H9 (cell line): ENCODE results near the gene ERGIC3. TPM values are rescaled to one million over a fixed set of nuclear protein-coding genes. Genes with fewer than 3 reads are reported as not detected.

Experiments used
- DNase-seq: peaks from one replicate; pipeline ENCODE4 v3.0.0-alpha.2; 2017
- H2AFZ ChIP-seq: one replicate; pipeline ENCODE4 v1.6.1; 2013; ENCODE audit warnings: mild to moderate bottlenecking, low read length, control low read depth, moderate library complexity
- H2AK5ac ChIP-seq: 2 replicates; pipeline ENCODE4 v1.6.1; 2013; ENCODE audit warnings: low read length, control low read depth, mixed read lengths; ENCODE audit not compliant: insufficient read length
- H2BK120ac ChIP-seq: one replicate; pipeline ENCODE4 v1.6.1; 2013; ENCODE audit warnings: low read depth, mild to moderate bottlenecking, low read length, control low read depth, inconsistent platforms; ENCODE audit not compliant: poor library complexity, severe bottlenecking
- H2BK12ac ChIP-seq: 2 replicates; pipeline ENCODE4 v1.6.1; 2013; ENCODE audit warnings: low read length, control low read depth, mixed read lengths, low read depth; ENCODE audit not compliant: insufficient read length
- H2BK15ac ChIP-seq: 2 replicates; pipeline ENCODE4 v1.6.1; 2013; ENCODE audit warnings: low read depth, low read length, control low read depth
- H2BK20ac ChIP-seq: one replicate; pipeline ENCODE4 v1.6.1; 2013; ENCODE audit warnings: low read depth, mild to moderate bottlenecking, low read length, control low read depth, inconsistent platforms; ENCODE audit not compliant: poor library complexity, severe bottlenecking
- H2BK5ac ChIP-seq: 2 replicates; pipeline ENCODE4 v1.6.1; 2013; ENCODE audit warnings: low read length, control low read depth, mixed read lengths; ENCODE audit not compliant: insufficient read length
- H3K14ac ChIP-seq: 2 replicates; pipeline ENCODE4 v1.6.1; 2013; ENCODE audit warnings: low read length, control low read depth; ENCODE audit not compliant: insufficient read depth
- H3K18ac ChIP-seq: 2 replicates; pipeline ENCODE4 v1.6.1; 2013; ENCODE audit warnings: low read depth, mild to moderate bottlenecking, mixed read lengths, low read length, control low read depth; ENCODE audit not compliant: insufficient read length
- H3K23ac ChIP-seq: 2 replicates; pipeline ENCODE4 v1.6.1; 2013; ENCODE audit warnings: low read length, control low read depth, mixed read lengths, low read depth; ENCODE audit not compliant: insufficient read length
- H3K23me2 ChIP-seq: 2 replicates; pipeline ENCODE4 v1.6.1; 2013; ENCODE audit warnings: low read depth, mild to moderate bottlenecking, mixed read lengths, low read length, control low read depth; ENCODE audit not compliant: insufficient read length, poor library complexity, severe bottlenecking
- H3K27ac ChIP-seq: 2 replicates; pipeline ENCODE4 v1.5.1; 2013; ENCODE audit warnings: low read length, control low read depth, mixed read lengths, low read depth; ENCODE audit not compliant: insufficient read length
- H3K27me3 ChIP-seq: 2 replicates; pipeline ENCODE4 v1.6.1; 2013; ENCODE audit warnings: low read length, control low read depth, inconsistent platforms; ENCODE audit not compliant: insufficient read depth
- H3K4ac ChIP-seq: 2 replicates; pipeline ENCODE4 v1.6.1; 2013; ENCODE audit warnings: low read depth, mild to moderate bottlenecking, control low read depth, inconsistent platforms, low read length, moderate library complexity
- H3K4me1 ChIP-seq: 2 replicates; pipeline ENCODE4 v1.6.1; 2013; ENCODE audit warnings: low read length, control low read depth, inconsistent platforms; ENCODE audit not compliant: insufficient read depth
- H3K4me2 ChIP-seq: 2 replicates; pipeline ENCODE4 v1.6.1; 2013; ENCODE audit warnings: low read length, control low read depth, mixed read lengths; ENCODE audit not compliant: insufficient read length, insufficient read depth
- H3K56ac ChIP-seq: 2 replicates; pipeline ENCODE4 v1.6.1; 2013; ENCODE audit warnings: low read depth, mild to moderate bottlenecking, mixed read lengths, low read length, control low read depth; ENCODE audit not compliant: insufficient read length
- H3K79me1 ChIP-seq: 2 replicates; pipeline ENCODE4 v1.6.1; 2013; ENCODE audit warnings: low read depth, mild to moderate bottlenecking, moderate library complexity, low read length, control low read depth, inconsistent platforms; ENCODE audit not compliant: insufficient read depth, poor library complexity, severe bottlenecking
- H3K79me2 ChIP-seq: 2 replicates; pipeline ENCODE4 v1.6.1; 2013; ENCODE audit warnings: low read length, control low read depth, inconsistent platforms; ENCODE audit not compliant: insufficient read depth
- H3K9ac ChIP-seq: 2 replicates; pipeline ENCODE4 v1.6.1; 2013; ENCODE audit warnings: low read length, control low read depth, mixed read lengths; ENCODE audit not compliant: insufficient read length; ENCODE audit errors: extremely low read depth
- H3K9me3 ChIP-seq: one replicate; pipeline ENCODE4 v1.6.1; 2013; ENCODE audit warnings: low read depth, low read length, inconsistent platforms; ENCODE audit not compliant: control insufficient read depth
- H3T11ph ChIP-seq: one replicate; pipeline ENCODE4 v1.6.1; 2013; ENCODE audit warnings: mild to moderate bottlenecking, low read length, control low read depth, inconsistent platforms
- H4K20me1 ChIP-seq: one replicate; pipeline ENCODE4 v1.6.1; 2013; ENCODE audit not compliant: control insufficient read depth, insufficient read length, insufficient read depth
- H4K5ac ChIP-seq: 2 replicates; pipeline ENCODE4 v1.6.1; 2013; ENCODE audit warnings: low read depth, mild to moderate bottlenecking, mixed read lengths, low read length, control low read depth; ENCODE audit not compliant: insufficient read length
- H4K8ac ChIP-seq: replicated peaks from 2 replicates; pipeline ENCODE4 v1.6.1; 2013; ENCODE audit warnings: low read length, control low read depth, mixed read lengths, low read depth; ENCODE audit not compliant: insufficient read length
- H4K91ac ChIP-seq: 2 replicates; pipeline ENCODE4 v1.6.1; 2013; ENCODE audit warnings: low read depth, mild to moderate bottlenecking, moderate library complexity, mixed read lengths, low read length, control low read depth; ENCODE audit not compliant: insufficient read length
- H3K27ac Mint-ChIP-seq, 3 experiments: 2 replicates in 2 of 3; 3 replicates in 1 of 3; pipeline ENCODE4 v1.8.0; 2020 to 2021; ENCODE audit warnings: mixed read lengths in 3 of 3, mild to moderate bottlenecking in 1 of 3, moderate library complexity in 1 of 3
- H3K27me3 Mint-ChIP-seq: 2 replicates; pipeline ENCODE4 v1.8.0; 2021; ENCODE audit warnings: low read depth, mild to moderate bottlenecking, moderate library complexity, mixed read lengths
- H3K36me3 Mint-ChIP-seq, 3 experiments: 2 replicates in 2 of 3; 3 replicates in 1 of 3; pipeline ENCODE4 v1.8.0; 2020 to 2021; ENCODE audit warnings: low read depth in 3 of 3, mixed read lengths in 3 of 3; ENCODE audit not compliant: insufficient read depth in 1 of 3
- H3K4me1 Mint-ChIP-seq, 2 experiments: 2 replicates each; pipeline ENCODE4 v1.8.0; 2020; ENCODE audit warnings: mixed read lengths in 2 of 2
- H3K4me3 Mint-ChIP-seq, 2 experiments: 2 replicates in 1 of 2; 3 replicates in 1 of 2; pipeline ENCODE4 v1.8.0; 2020 to 2021; ENCODE audit warnings: mild to moderate bottlenecking in 2 of 2, mixed read lengths in 2 of 2, moderate library complexity in 1 of 2
- H3K9me3 Mint-ChIP-seq, 2 experiments: 2 replicates in 1 of 2; 3 replicates in 1 of 2; pipeline ENCODE4 v1.8.0; 2020; ENCODE audit warnings: mild to moderate bottlenecking in 2 of 2, mixed read lengths in 2 of 2, moderate library complexity in 1 of 2
- WGBS: extraction: QIAGEN DNeasy Blood & Tissue Kit; methylation state at CpG from one replicate; pipeline ENCODE4 v1.1.7; 2013; ENCODE audit warnings: missing lambda C conversion rate, low lambda C conversion rate, mixed read lengths; ENCODE audit not compliant: insufficient read length; ENCODE audit errors: extremely low coverage; 5-methylcytosine and 5-hydroxymethylcytosine counted together
- total RNA-seq: library from RNA; stranded (reverse); gene quantifications from 2 replicates; pipeline ENCODE4 v1.2.1, GENCODE V29; 2021
- TF ChIP-seq, protein P1 (sequence below): fragments of 200-600 bp; sonication (generic); conservative IDR thresholded peaks from 3 replicates; pipeline ENCODE4 v1.8.0; 2021; ENCODE audit warnings: antibody characterized with exemption, mild to moderate bottlenecking

ERGIC3 gene
- total RNA-seq, 1 experiment from 2014 or later, result 188 TPM

DNA sequence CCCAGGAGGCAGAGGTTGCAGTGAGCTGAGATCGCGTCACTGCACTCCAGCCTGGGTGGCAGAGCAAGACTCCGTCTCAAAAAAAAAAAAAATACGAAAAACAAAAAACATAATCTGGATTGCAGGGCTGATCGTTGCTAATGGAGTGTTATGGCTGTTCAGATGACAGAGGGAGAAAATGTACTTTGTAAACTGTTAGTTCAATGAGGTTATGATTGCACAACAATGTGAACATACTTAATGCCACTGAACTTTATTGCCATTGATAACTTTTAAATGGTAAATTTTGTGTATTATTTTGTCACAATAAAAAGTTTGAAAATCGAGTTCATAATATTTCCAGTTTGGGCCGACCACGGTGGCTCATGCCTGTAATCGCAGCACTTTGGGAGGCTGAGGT, 22.9 kb upstream of the ERGIC3 start:
- Histone ChIP-seq H2BK120ac (no peak overlapping the region), H3K23ac (no peak overlapping the region), H2BK15ac (no peak overlapping the region), H3K4ac (no peak overlapping the region), H4K91ac (no peak overlapping the region), H3T11ph (no peak overlapping the region), H3K18ac (no peak overlapping the region), H3K56ac (no peak overlapping the region), H2BK12ac (no peak overlapping the region), H3K23me2 (no peaks in the 10 kb centered on the region), H2AFZ (no peak overlapping the region), H2AK5ac (no peak overlapping the region), H3K27me3 (no peaks in the 10 kb centered on the region), H3K9me3 (no peaks in the 10 kb centered on the region), H4K20me1 (no peaks in the 10 kb centered on the region), H4K5ac (no peak overlapping the region), H3K4me1 (no peaks in the 10 kb centered on the region), H3K79me2 (no peaks in the 10 kb centered on the region), H3K79me1 (no peaks in the 10 kb centered on the region), H2BK20ac (no peak overlapping the region), H3K27ac (no peak overlapping the region), H3K4me2 (no peak overlapping the region), H2BK5ac (no peak overlapping the region), H3K9ac (no peak overlapping the region), H3K14ac (no peak overlapping the region), H4K8ac (no peak overlapping the region)
- WGBS, result no CpG with 5 or more reads among the region's 9 CpGs
- Mint-ChIP-seq H3K4me1 (no peaks in the 10 kb centered on the region), H3K4me3 (no peak overlapping the region), H3K9me3 (no peaks in the 10 kb centered on the region), H3K36me3 (peaks cover 0 to 3% (median 3%) of the 10 kb centered on the region in 3 experiments; a peak in 5 of 7 replicates), H3K27me3 (peaks cover 2% of the 10 kb centered on the region; the same call in 1 of the 2 replicates), H3K27ac (peak overlapping the region in 1 of 3 experiments; percentile 49; a peak in 1 of 7 replicates)
- TF ChIP-seq, protein P1, sequence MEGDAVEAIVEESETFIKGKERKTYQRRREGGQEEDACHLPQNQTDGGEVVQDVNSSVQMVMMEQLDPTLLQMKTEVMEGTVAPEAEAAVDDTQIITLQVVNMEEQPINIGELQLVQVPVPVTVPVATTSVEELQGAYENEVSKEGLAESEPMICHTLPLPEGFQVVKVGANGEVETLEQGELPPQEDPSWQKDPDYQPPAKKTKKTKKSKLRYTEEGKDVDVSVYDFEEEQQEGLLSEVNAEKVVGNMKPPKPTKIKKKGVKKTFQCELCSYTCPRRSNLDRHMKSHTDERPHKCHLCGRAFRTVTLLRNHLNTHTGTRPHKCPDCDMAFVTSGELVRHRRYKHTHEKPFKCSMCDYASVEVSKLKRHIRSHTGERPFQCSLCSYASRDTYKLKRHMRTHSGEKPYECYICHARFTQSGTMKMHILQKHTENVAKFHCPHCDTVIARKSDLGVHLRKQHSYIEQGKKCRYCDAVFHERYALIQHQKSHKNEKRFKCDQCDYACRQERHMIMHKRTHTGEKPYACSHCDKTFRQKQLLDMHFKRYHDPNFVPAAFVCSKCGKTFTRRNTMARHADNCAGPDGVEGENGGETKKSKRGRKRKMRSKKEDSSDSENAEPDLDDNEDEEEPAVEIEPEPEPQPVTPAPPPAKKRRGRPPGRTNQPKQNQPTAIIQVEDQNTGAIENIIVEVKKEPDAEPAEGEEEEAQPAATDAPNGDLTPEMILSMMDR, result no peak
- no peak for DNase-seq
